Astrocyte (in vitro differentiated cells and primary cell): ENCODE measurements around the gene SOBP. TPM values are rescaled to one million over a fixed set of nuclear protein-coding genes. Genes with fewer than 3 reads are reported as not detected.
"Not testable (repeated sequence)": the region's sequence is repeated elsewhere in the genome, so short reads cannot be mapped to it uniquely, and the experiment has no call there.

ENCODE experiments used
- DNase-seq: peaks from one replicate; pipeline ENCODE4 v3.0.0-alpha.2; 2010; ENCODE audit warnings: low read depth
- FAIRE-seq: peaks from 2 replicates; lab custom pipeline; 2011; peaks lifted over from hg19 to GRCh38; lab: Jason Lieb, UNC
- H2AFZ ChIP-seq: 2 replicates; pipeline ENCODE4 v1.6.0; 2012; ENCODE audit warnings: low read depth, low read length, inconsistent platforms
- H3K27ac ChIP-seq: 2 replicates; pipeline ENCODE4 v1.5.1; 2011; ENCODE audit warnings: low read depth, low read length, inconsistent platforms
- H3K27me3 ChIP-seq: 2 replicates; pipeline ENCODE4 v1.6.0; 2011; ENCODE audit warnings: low read length, inconsistent platforms; ENCODE audit not compliant: insufficient read depth
- H3K36me3 ChIP-seq: 2 replicates; pipeline ENCODE4 v1.5.1; 2011; ENCODE audit warnings: low read length, inconsistent platforms; ENCODE audit not compliant: insufficient read depth
- H3K4me1 ChIP-seq: 2 replicates; pipeline ENCODE4 v1.5.1; 2011; ENCODE audit warnings: low read length, inconsistent platforms; ENCODE audit not compliant: insufficient read depth
- H3K4me2 ChIP-seq: 2 replicates; pipeline ENCODE4 v1.6.0; 2012; ENCODE audit warnings: low read length, inconsistent platforms
- H3K4me3 ChIP-seq: 2 replicates; pipeline ENCODE4 v1.5.1; 2011; ENCODE audit warnings: low read depth, mild to moderate bottlenecking, low read length, inconsistent platforms; ENCODE audit not compliant: insufficient read depth
- H3K79me2 ChIP-seq: 2 replicates; pipeline ENCODE4 v1.6.0; 2012; ENCODE audit warnings: mild to moderate bottlenecking, low read length, inconsistent platforms; ENCODE audit not compliant: insufficient read depth
- H3K9ac ChIP-seq: 2 replicates; pipeline ENCODE4 v1.6.0; 2012; ENCODE audit warnings: mild to moderate bottlenecking, low read length, inconsistent platforms
- H3K9me3 ChIP-seq: 2 replicates; pipeline ENCODE4 v1.5.1; 2012; ENCODE audit warnings: low read depth, mild to moderate bottlenecking, low read length, inconsistent platforms; ENCODE audit not compliant: insufficient read depth
- H4K20me1 ChIP-seq: 2 replicates; pipeline ENCODE4 v1.6.0; 2012; ENCODE audit warnings: low read length, inconsistent platforms; ENCODE audit not compliant: insufficient read depth
- H3K27ac Mint-ChIP-seq: one replicate; pipeline ENCODE4 v1.8.0; 2021; ENCODE audit warnings: mild to moderate bottlenecking, mixed read lengths; ENCODE audit not compliant: unreplicated experiment
- H3K27me3 Mint-ChIP-seq: one replicate; pipeline ENCODE4 v1.8.0; 2021; ENCODE audit warnings: low read depth, mixed read lengths; ENCODE audit not compliant: unreplicated experiment
- H3K36me3 Mint-ChIP-seq: one replicate; pipeline ENCODE4 v1.8.0; 2021; ENCODE audit warnings: low read depth, mixed read lengths; ENCODE audit not compliant: unreplicated experiment
- H3K4me1 Mint-ChIP-seq: one replicate; pipeline ENCODE4 v1.8.0; 2021; ENCODE audit warnings: low read depth, mixed read lengths; ENCODE audit not compliant: unreplicated experiment
- H3K4me3 Mint-ChIP-seq: one replicate; pipeline ENCODE4 v1.8.0; 2021; ENCODE audit warnings: mild to moderate bottlenecking, moderate library complexity, mixed read lengths; ENCODE audit not compliant: unreplicated experiment
- H3K9me3 Mint-ChIP-seq: one replicate; pipeline ENCODE4 v1.8.0; 2021; ENCODE audit warnings: mild to moderate bottlenecking, mixed read lengths; ENCODE audit not compliant: unreplicated experiment
- CTCF ChIP-seq: IDR thresholded peaks from 2 replicates; pipeline ENCODE4 v1.5.1; 2011; ENCODE audit warnings: low read depth, mild to moderate bottlenecking, inconsistent platforms, low read length, moderate library complexity; ENCODE audit not compliant: insufficient read depth
- EZH2 ChIP-seq: IDR thresholded peaks from 2 replicates; pipeline ENCODE4 v1.6.1; 2012; ENCODE audit warnings: mild to moderate bottlenecking, low read length, inconsistent platforms; ENCODE audit not compliant: insufficient read depth
- total RNA-seq: library from RNA; stranded (reverse); gene quantifications from 2 replicates; pipeline ENCODE4 v1.2.1, GENCODE V29; 2021

The SOBP gene
- total RNA-seq, 1 donor from 2014 or later, result 4.7 TPM

GRCh38 chr6:107550906-107551305 is 61.0 kb downstream of the SOBP start:
- Histone ChIP-seq H3K4me1 (no peaks in the 10 kb centered on the region), H3K79me2 (no peaks in the 10 kb centered on the region), H3K27me3 (no peaks in the 10 kb centered on the region), H3K36me3 (no peaks in the 10 kb centered on the region), H3K27ac (no peak overlapping the region), H3K9me3 (no peaks in the 10 kb centered on the region), H4K20me1 (no peaks in the 10 kb centered on the region), H3K4me2 (no peak overlapping the region), H2AFZ (no peak overlapping the region), H3K4me3 (no peak overlapping the region), H3K9ac (no peak overlapping the region)
- H3K4me3 Mint-ChIP-seq, result no peak overlapping the region
- no peaks in the 10 kb centered on the region for H3K4me1 Mint-ChIP-seq
- FAIRE-seq, result no peak
- TF ChIP-seq CTCF (no peak), EZH2 (no peak)
- peaks cover 3% of the 10 kb centered on the region for H3K27me3 Mint-ChIP-seq
- H3K36me3 Mint-ChIP-seq, result peaks cover 10% of the 10 kb centered on the region
- no peaks in the 10 kb centered on the region for H3K9me3 Mint-ChIP-seq
- no peak overlapping the region for H3K27ac Mint-ChIP-seq
- no peak for DNase-seq

GRCh38 chr6:107553121-107553520 is 63.2 kb downstream of the SOBP start:
- not testable (repeated sequence) for FAIRE-seq, H3K9ac ChIP-seq, DNase-seq, H3K9me3 Mint-ChIP-seq, H3K27me3 ChIP-seq, H3K9me3 ChIP-seq, H3K36me3 Mint-ChIP-seq, H3K36me3 ChIP-seq, H3K4me3 Mint-ChIP-seq, H3K4me3 ChIP-seq, H3K27ac ChIP-seq, H3K4me2 ChIP-seq, H3K4me1 Mint-ChIP-seq, H3K4me1 ChIP-seq, H2AFZ ChIP-seq, H3K79me2 ChIP-seq, H4K20me1 ChIP-seq, H3K27ac Mint-ChIP-seq, H3K27me3 Mint-ChIP-seq

GRCh38 chr6:107554326-107554725 is 64.4 kb downstream of the SOBP start:
- Mint-ChIP-seq H3K27ac (no peak overlapping the region), H3K4me3 (no peak overlapping the region), H3K27me3 (peaks cover 3% of the 10 kb centered on the region), H3K36me3 (peaks cover 7% of the 10 kb centered on the region), H3K4me1 (no peaks in the 10 kb centered on the region), H3K9me3 (no peaks in the 10 kb centered on the region)
- H3K27ac ChIP-seq, result no peak overlapping the region
- H3K4me2 ChIP-seq, result no peak overlapping the region
- H3K9ac ChIP-seq, result no peak overlapping the region
- H2AFZ ChIP-seq, result no peak overlapping the region
- FAIRE-seq (no peak), DNase-seq (no peak)
- H3K36me3 ChIP-seq, result no peaks in the 10 kb centered on the region
- TF ChIP-seq CTCF (no peak), EZH2 (no peak)
- H3K4me3 ChIP-seq, result no peak overlapping the region
- no peaks in the 10 kb centered on the region for H4K20me1 ChIP-seq
- no peaks in the 10 kb centered on the region for H3K27me3 ChIP-seq
- no peaks in the 10 kb centered on the region for H3K9me3 ChIP-seq
- no peaks in the 10 kb centered on the region for H3K79me2 ChIP-seq
- no peaks in the 10 kb centered on the region for H3K4me1 ChIP-seq
